ENCODE measurements around the gene ZSWIM5.
A peak's percentile ranks its signal among the peaks of the same experiment; 100 is the strongest.
"Not testable (repeated sequence)": the region's sequence is repeated elsewhere in the genome, so short reads cannot be mapped to it uniquely, and the experiment has no call there.

ZSWIM5 gene

DNA sequence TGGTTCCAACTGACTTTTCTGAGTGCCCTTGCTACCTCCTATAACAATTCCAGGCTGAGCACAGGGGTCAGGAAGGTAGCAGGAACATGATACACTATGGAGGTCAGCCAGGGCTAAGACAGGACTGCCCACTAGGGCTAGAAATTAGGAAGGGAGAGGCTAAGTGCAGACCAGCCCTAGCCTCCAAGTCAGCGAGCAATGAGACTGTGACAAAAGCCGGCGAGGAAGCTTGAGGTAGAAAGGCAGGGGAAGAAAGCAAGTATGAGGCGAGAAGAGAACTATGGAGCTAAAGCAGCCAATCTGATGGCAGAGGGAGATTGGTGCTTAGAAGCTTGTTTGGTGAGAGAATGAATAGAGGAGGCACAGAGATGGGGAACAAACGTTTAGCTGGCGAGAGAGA lies 189.6 kb downstream of the ZSWIM5 start:
- no peak for DNase-seq

DNA sequence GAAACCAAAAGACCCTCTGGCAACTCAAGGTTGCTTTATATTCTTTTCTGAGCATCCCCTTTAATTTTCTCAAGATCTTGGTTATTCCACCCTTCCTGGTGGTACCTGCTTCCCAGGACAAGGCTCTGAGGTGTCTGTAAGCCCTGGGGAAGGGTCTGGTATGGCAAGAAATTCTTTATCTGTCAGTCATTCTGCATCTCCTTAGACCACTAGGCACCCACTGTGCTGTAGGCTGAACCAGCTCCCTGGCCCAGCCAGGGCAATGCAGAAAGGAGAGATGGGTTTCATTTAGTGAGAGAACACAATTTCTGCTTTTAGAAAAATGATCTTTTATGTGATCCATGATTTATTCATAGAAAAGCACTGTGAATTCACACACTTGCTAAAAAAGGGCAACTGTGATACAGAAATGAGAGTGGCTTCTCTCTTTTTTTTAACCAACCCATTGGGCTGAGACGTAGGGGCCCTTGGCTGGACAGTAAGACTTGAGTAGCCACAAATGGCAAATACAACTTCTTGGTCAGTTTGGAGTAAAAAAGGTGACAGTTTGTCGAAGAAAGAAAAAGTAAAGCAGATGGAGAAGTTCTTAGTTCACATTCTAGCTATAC lies 190.2 kb downstream of the ZSWIM5 start:
- DNase-seq = no peak

DNA sequence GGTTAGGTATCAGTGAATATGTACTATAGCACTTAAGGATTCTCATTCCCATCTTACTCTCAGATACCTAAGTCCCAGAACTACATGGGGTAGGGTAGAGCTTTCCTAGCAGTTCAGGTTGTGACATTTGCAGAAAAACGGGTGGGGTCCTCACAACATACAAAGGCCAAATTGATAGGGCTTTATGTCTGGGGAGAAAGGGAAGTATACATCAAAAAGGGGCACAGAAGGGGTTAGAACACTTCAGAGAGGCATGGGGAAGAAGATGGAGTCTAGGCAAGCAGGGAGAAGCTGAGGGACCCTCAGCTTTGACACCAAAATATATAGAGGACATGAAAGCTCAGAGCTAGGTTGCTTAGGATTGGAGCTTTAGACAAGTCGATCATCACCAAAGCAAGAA lies 190.7 kb downstream of the ZSWIM5 start:
- no peak for DNase-seq

DNA sequence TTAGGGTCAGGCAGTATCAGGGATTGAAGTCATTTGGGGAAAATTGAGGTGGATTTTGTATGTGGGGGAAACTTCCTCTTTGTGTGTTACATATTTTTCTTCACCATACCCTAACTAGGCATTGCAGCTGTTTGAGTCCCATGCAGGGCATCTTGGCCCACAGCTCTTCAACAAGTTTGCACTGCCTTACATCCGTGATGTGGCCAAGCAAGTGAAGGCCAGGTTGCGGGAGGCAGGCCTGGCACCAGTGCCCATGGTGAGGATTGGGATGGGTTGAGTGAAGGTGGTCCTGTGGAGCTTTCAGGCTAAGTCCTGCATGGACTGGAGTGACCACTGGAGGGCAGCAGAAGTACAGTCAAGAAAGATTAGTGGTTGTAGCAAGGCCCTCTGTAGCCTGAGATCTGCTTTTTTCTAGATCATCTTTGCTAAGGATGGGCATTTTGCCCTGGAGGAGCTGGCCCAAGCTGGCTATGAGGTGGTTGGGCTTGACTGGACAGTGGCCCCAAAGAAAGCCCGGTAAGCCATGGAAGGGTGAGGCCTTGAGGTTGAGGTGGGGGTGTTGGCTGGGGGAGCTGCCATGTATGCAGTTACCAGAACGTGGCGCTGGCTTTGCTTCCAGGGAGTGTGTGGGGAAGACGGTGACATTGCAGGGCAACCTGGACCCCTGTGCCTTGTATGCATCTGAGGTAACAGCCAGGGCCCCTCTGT lies 191.9 kb downstream of the ZSWIM5 start:
- peak; percentile 76 to 80 for DNase-seq

DNA sequence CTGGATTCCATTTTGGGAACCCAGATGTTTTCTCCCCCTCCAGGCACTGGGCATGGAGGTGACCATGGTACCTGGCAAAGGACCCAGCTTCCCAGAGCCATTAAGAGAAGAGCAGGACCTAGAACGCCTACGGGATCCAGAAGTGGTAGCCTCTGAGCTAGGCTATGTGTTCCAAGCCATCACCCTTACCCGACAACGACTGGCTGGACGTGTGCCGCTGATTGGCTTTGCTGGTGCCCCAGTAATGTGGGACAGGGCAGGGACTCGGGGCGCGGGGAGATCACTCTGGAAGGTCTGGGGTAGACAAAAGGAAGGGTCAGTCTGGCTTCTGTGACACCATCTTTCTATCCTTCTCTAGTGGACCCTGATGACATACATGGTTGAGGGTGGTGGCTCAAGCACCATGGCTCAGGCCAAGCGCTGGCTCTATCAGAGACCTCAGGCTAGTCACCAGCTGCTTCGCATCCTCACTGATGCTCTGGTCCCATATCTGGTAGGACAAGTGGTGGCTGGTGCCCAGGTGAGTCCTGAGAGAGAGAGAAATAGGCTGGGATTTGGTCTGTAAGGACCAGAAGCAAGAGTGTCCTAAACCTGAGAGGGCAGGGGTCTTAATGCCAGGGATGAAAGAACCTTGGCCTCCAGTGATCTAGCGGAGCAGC lies 192.7 kb downstream of the ZSWIM5 start:
- no peak for DNase-seq

DNA sequence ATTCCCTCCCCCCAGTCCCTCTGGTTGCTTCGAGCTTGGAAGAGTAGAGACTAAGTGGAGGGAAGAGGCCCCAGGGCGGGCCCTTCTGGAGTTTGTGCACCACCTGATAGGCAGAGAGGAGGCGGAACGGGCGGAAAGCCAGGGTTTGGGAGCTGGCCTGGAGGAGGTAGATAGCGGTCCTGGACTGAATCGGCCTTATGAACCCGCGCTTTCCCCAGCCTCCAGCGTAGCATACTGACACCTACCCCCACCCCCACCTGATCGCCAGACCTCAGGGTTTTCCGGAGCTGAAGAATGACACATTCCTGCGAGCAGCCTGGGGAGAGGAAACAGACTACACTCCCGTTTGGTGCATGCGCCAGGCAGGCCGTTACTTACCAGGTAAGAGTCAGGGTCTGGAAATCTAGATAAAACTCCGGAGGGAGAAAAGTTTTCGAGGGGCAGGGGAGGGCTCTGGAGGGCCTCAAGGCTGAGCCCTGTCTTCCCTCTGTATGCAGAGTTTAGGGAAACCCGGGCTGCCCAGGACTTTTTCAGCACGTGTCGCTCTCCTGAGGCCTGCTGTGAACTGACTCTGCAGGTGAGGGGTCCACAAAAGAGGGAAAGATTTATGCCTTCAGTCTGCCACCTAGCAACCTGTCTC lies 193.6 kb downstream of the ZSWIM5 start:
- DNase-seq = peak; percentile 32 to 36

DNA sequence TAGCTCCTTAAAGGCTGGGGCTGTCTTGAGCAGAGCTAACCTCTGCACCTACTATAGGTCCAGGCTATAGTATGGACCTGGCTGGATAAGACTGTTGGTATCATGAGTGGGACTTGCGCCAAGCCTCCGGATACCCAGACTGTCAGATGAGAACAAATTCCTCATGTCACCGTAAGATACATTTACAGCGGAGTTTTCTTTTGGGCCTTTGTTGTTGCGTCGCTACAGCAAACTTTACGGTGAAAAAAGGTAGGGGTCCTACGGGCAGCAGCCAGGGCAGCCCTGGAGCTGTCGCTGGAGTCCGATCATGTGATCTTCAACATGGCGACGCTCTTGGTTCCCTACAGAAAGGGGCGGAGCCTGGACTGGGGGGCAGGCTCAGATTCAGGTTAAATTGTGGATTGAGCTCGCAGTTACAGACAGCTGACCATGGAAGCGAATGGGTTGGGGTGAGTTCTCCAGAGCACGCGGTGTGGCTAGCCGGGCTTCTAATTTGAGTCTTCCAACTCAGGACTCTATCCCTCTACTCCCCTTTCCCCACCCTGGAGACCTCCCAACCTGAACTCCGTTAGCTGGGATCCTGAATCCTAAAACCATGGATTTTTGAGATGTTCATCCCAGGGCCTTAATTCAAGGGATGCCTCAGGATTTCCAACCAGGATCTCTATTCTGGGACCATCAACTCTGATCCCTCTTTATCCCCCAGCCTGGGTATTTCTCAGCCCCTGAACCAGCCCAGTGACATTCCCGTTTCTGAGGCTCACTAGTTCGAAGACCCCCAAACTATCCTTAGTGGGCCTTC lies 194.4 kb downstream of the ZSWIM5 start, which contains the start of gene UROD:
UROD (plus strand) TSS at position 418 of the 802 bp plus-strand sequence; CDS start at position 430, 12 bp downstream.
- peak; percentile 89 for DNase-seq

DNA sequence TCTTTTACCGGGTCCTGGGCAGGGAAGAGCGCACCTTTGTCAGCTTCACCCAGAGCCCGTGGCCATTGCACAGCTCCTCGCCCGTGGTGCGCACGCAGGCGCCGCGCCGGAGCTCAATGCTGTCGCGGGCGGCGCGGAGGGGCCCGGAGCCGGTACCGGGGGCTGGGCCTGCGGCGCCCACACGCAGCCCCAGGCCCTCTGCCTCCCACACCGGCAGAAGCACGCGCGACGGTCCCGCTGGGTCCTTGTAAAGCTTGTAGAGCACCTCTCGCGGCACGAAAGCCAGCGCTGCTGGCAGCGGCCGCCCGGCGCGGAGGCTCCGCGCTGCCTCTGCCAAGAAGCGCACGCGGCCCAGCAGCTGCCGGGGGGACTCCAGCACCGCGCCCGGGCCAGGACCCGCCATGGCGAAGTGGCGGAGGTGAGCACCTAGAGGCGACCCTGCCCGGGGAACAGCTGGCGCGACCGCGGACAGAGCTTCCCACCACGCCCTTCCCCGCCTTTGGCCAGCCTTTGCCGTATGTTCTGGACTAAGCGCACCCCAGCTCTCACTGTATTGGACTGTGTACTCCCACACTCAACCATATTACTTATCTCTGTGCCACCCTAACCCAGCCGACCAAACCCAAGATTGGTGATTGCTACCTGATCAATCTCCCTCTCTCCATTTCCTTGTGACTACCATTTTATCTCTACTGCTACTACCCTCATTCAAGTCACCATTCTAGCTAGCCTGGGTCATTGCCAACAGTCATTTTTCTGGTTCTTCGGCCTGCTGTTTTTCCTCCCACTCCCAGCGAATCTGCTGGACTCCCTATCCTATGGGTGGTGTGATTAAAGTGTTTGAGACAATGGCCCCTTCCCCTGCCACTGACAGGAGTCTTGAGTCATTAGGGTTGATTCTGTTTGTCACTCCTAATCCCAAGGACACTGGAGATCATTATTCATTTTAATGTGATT lies 195.3 kb downstream of the ZSWIM5 start, which contains the start of gene HECTD3:
HECTD3 (minus strand) TSS at position 470 of the 957 bp plus-strand sequence; CDS start at position 403, 67 bp downstream.
- peak; percentile 52 to 54 for DNase-seq

DNA sequence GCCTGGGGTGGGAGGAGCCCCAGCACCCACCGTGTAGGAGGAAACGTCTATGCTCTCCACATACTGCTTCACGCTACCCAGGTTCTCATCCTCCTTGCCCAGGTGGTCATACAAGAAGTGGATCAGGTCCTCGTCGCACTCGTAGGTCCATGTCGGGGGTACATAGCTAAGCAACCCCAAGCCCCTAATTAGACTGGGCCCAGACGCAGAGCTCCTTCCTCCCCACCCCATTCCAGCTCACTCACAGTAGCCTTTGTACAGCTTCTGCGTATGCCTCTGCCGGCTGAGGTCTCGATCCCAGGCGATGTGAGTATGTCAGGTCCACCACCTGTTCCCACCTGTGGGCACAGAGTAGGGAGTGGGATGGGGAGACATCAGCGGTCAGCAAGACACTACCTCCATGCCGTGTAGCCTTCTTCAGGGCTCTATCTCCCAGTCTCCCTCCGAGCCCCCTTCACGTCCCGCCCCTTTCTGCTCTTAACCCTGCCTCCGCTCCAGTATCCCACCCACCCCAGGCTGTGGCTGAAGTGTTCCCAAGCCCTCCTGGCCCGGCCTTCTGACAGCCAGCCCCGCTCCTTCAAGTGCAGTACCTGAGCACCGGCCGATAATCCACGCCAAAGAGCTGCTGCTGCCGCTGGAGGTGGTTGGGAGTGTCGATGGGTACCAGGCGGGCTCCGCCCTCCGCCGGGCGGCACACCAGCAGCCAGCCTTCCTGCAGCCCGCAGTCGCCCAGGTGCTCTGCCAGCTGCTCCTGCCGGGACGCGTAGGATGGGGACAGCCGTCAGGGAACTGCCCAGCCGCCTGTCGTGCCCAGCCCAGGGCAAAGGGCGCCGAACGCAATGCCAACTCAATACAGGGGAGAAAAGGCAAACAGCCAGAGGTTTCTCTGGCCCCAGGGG lies 196.2 kb downstream of the ZSWIM5 start:
- DNase-seq = peak in 1 of 2 experiments; percentile 22

DNA sequence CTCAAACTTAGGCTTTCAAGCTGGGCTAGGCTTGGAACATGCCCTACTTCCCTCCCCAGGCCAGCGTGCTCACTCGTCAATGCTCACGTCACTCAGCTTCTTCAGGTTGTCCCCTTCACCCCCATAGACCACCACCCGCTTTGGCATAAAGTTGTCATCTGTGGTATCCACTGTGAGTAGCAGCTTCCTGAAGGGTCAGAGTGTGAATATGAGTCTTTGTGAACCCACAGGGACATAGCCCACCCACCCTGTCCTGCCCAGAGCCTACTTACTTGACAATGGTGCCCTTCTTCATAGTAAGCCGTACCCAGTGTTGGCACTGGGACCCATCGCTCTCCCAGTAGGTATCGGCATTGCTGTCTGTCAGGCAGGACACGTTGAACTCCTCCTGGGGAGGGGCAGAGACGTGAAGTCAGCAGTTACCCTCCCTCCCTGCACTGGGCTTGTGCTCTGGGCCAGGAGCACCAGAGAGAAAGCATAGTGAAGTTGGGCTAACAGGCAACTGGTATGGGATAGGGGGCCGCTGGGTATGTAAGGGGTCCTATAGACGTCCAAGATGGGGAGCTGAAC lies 197.0 kb downstream of the ZSWIM5 start:
- DNase-seq = no peak

DNA sequence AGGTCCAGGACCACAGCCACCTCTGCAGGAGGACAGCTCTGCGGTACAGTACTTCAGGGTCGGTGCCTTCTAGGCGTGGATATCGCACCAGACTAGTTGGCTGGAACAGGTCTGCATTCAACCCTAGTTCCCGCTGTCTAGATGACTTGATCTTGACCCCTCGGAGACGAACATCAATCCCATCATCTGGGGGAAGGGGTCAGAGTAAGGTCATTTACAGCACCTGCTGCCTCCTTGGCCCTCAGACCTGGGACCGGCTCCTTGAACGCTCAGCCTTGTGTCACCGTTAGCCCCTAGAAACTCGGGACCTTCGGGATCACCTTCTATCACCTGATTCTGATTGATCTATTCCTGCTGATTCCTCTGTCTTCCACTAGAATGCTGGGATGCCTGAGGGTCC lies 197.9 kb downstream of the ZSWIM5 start:
- no peak for DNase-seq

DNA sequence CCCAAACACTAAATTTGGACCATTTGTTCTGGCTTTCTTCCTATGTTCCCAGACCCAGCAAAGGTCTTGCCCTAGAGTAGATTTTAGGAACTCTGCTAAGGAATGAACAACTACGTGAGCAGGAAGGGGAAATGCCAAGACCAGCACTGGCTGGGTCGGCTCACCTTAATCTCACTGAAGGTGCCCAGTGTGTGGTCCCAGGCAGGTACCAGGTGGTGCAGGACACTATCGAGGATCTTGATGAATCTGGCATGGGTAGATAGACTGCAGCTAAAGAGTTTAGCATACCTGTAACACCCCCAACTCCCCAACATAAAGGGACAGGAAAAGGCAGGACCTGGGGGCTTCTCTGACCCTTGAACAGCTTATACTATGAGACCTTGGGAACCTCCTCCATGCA lies 198.3 kb downstream of the ZSWIM5 start:
- DNase-seq = no peak

DNA sequence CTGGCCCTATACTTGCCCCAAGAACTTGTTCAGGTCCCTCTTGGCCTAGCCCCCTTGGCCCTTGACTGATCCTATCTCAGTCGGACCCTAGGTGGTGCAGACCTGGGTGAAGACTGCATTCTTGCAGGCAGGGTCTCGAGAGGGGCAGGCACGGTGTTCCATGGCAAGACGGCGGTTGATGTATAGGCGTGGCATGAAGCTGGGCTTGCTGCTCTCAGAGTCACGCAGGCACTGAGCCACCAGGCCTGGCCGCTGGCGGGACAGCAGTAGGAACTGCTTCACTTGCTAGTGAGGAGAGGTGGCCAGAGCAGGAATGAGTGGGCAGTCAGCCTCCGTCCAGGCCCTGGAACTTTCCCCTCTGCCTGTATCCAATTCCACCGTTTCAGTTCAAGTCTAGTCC lies 199.1 kb downstream of the ZSWIM5 start:
- DNase-seq = no peak

DNA sequence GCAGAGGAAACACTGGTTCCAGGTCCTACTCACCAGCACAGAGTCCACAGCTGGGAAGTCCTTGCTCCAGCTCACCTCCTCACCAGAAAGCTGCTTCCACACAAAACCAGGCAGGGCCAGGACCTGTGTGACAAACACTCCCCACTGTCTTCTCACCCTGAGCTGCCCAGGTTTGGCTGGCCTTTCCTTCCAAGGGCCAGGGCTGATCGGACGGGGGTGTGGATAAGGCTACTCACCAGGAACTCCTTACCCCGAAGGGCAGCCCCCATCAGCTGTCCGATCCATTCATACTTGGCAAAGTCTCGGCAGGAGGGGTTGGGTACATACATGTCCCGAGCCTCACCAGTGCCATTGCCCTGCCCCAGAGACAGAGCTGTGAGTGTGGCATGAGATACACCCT lies 200.6 kb downstream of the ZSWIM5 start:
- DNase-seq = no peak

DNA sequence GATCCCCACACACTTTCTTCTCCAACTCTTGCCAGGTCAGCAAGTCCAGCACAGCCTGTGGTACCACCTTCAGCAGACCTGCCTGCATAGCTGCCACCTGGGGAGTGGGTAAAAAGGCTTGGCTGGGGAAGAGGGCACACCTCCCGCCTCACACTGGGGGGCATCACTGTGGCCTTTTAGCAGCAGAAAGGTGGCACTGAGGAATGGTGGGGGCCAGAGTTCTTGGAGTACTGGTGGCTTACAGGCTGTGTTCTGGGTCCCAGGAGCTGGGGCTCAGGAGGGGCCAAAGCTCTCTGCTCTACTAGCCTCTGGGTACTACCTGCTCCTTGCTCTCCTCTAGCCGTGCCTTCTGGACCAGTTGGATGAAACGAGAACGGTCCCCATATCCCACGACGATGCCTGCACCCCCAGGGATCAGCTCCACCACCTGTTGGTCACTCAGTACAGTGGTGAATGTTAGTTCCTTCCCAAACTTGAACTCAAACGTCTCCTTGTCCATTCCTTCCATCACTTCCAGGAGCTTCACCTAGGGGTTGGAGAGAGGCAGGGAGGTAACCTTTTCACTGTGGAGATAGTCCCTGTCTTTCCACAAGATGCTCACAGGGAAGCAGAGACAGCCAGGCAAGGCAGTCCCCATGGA lies 202.0 kb downstream of the ZSWIM5 start:
- no peak for DNase-seq

DNA sequence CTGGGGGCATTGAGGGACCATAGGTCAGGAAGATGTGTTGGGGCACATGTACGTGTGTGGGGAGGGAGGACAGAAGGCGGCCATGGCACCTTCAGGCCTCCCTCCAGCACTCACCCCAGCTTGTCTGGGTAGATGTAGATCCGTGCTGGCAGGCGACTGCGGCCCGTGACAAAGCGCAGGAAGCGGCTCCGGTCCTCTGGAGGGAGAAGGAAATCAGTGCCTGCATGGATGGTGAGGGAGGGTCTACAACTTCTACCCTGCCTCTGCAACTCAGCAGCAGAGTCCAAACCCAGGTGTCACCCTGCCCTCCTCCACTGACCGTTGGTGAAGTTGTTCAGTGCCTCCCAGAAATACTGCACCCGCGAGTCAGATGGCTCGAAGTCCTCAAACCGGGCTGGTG lies 202.7 kb downstream of the ZSWIM5 start:
- DNase-seq = no peak

DNA sequence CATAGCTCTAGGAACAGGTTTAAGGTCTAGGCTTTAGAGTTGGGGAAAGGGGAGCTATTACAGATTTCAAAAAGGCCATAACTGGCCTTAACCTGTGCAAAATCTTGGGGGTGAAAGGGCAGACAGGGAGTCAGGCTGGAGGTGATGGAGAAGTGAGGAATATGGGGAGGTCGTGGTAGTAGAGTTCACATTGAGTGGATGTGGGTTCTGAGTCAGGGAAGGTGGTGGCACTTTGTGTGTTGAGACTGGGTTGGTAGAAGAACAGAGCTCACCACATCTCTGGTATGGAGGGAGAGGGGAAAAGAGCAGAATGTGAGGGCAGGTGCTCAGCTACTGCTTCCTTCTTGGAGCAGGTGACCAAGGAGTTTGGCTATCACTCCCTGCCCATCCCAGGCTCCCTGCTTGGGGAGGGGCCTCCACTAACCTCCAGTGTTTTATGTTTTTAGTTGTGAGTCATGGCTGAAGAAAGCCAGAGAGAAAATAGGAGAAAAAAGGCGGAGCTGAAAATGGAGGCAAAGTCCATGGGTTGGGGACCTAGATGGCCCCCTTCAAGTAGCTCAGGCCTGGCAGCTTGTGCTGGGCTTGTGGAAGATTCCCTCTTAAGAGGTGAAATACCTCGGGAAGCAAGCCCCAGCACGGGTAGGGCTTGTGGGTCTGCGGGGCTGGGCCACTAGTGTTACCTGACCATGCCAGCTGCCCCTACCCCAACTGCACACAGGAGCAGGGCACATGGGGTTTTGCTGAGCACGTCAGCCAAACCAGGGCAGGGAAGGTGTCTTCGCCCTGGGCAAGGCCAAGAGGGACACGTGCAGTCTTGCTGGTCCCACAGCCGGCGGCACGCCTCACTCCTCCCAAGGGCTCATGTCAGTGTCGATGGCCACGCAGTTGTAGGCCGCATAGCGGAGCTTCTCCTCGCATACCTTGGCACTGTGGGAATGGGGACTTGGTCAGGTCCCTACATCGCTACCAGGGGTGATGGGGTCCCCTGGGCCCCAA lies 203.5 kb downstream of the ZSWIM5 start:
- no peak for DNase-seq

DNA sequence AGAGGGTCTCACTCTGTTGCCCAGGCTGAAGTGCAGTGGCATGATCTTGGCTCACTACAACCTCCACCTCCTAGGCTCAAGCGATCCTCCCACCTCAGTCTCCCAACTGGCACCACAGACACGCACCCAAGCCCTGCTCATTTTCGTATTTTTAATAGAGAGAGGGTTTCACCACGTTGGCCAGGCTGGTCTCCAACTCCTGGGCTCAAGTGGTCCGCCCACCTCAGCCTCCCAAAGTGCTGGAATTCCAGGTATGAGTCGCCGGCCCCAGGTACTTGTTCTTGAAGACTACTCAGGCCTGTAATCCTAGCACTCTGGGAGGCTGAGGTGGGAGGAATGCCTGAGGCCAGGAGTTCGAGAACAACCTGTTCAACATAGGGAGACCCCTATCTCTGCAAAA lies 204.8 kb downstream of the ZSWIM5 start:
- DNase-seq = not testable (repeated sequence)

Measured in activated CD4-positive, alpha-beta T cell treated with anti-CD3 and anti-CD28 coated beads, Interleukin-2, amount 50 U/mL, for 4 hours (primary cell).